Activated CD8-positive, alpha-beta memory T cell treated with anti-CD3 and anti-CD28 coated beads for 1 hour (primary cell): ENCODE measurements around the gene SACM1L.
A peak's percentile ranks its signal among the peaks of the same experiment; 100 is the strongest.

Experiments
- DNase-seq, 2 donors: peaks; one replicate each; pipeline ENCODE4 v3.0.0-alpha.2; 2020; ENCODE audit warnings: low read depth in 1 of 2; ENCODE audit errors: extremely low read depth in 1 of 2

SACM1L gene

GRCh38 chr3:45688882-45689786, at the start of gene SACM1L:
Gene SACM1L (plus strand): TSS chr3:45689396. CDS start chr3:45689466, 70 bp downstream.
- DNase-seq = peak; percentile 87

GRCh38 chr3:45640091-45640507, 49.1 kb upstream of the SACM1L start:
- DNase-seq = no peak

- no peak for DNase-seq
Measured at GRCh38 chr3:45640724-45641361, 48.4 kb upstream of the SACM1L start.

- no peak for DNase-seq
Measured at GRCh38 chr3:45641756-45642155, 47.4 kb upstream of the SACM1L start.

GRCh38 chr3:45642731-45643152, 46.5 kb upstream of the SACM1L start:
- DNase-seq = no peak

DNA sequence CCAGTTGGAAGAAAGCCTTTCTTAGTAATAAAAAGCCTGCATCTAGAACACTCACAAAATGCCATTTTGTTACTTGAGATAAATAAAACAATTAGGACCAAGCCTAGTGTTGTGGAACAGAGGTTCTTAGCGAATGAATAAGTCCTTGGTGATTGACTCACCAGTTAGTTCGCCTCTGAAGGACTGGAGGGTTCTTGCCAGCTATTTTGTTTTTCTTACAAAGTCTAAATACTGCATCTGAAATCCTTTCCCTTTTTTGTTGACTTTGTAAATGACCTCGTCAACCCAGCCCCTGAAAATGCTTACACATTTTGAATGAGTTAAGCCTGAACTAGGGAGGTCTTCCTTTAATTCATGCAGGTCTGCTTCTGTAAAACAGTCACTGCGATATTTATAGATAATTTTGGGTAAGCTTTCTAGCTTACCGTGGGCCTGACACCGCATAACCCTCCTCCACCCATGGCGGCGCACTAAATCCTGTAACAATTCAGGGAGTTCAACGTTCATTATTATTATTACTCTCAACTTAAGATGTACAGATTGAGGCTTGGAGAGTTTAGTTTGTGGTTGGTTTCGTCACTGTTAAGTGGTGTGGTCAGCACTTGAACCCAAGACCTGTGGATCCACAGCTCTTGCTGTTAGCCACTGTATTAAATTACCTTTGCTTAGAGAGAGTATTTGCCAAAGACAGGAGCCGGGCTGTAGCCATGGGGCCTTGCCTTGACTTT, 45.0 kb upstream of the SACM1L start:
- DNase-seq = no peak

GRCh38 chr3:45644791-45645201, 44.4 kb upstream of the SACM1L start:
- DNase-seq = no peak

DNA sequence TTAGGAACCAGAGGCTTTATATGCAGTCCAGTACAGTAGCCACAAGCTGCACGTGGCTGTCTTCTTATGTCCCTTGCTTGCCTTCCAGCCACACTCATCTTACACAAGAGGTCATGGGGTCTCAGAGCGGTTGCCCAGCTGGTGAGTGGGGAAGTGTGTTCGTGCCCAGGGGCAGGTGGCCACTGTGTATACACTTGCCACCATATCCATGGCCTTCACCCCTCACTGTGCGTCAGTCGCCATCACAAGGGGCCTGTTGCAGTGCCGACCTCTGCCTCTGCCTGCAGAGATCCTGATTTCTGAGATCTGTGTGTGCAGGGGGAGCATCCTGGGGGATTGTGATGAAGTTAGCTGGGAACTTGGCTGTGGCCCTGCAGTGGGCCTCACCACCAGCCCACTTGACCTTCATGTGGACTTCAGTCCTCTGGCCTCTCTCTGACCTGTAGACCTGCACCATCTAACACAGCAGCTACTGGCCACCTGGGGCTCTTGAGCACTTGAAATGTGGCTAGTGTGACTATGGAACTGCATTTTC, 43.1 kb upstream of the SACM1L start:
- no peak for DNase-seq

- DNase-seq = no peak
Measured at GRCh38 chr3:45647148-45647619, 42.0 kb upstream of the SACM1L start.

DNA sequence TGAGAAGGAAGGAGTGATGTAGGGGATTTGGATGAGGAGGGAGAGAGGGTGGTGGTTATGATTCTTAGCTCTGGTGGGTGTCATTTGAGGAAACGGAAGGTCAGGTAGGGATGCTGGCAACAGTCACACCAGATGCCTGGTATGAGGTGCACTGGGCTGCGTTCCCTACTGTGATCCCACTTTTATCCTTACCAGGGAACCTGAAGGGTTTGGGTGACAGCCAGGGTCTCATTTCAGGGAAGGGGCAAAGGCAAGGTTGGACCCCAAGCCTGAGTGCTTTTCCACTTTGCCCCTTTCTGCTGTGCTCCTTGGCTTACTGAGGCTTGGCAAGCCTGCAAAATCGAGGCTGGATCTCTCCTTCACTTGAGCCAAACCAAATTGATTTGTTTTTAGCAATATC, 36.0 kb upstream of the SACM1L start:
- DNase-seq = no peak

DNA sequence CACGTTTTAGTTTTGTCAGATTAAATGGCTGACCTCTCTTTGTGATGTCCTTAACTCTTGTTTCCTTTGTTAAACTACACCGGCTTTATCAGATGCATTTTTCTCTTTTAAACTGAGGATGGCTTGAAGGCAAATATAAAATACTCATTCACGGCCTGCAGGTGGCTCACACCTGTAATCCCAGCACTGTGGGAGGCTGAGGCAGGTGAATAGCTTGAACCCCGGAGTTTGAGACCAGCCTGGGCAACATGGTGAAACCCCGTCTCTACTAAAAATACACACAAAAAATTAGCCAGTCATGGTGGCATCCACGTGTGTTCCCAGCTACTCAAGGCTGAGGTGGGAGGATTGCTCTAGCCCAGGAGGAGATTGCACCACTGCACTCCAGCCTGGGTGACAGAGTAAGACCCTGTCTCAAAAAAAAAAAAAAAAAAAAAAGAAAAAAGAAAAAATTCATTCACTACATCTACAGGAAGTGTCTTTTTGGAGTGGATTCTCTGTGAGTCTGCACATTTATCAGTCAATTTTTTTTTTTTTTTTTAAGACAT, 34.7 kb upstream of the SACM1L start:
- DNase-seq = no peak

DNA sequence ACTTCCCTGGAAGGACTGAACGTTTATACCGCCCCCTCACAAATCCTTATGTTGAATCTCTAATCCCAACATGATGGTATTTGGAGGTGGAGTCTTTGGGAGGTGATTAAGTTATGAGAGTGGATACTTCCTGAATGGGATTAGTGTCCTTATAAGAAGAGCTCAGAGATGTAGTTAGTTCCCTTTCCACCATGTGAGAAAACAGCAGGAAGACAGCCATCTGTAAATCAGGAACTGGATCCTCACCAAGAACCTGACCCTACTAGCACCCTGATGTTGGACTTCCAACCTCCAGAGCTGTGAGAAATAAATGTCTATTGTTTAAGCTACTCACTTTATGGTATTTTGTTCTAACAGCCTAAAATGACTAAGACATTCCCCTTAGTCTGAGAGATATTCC, 33.3 kb upstream of the SACM1L start:
- no peak for DNase-seq

GRCh38 chr3:45656575-45657363, 32.4 kb upstream of the SACM1L start:
- DNase-seq = peak; percentile 65 to 79

DNA sequence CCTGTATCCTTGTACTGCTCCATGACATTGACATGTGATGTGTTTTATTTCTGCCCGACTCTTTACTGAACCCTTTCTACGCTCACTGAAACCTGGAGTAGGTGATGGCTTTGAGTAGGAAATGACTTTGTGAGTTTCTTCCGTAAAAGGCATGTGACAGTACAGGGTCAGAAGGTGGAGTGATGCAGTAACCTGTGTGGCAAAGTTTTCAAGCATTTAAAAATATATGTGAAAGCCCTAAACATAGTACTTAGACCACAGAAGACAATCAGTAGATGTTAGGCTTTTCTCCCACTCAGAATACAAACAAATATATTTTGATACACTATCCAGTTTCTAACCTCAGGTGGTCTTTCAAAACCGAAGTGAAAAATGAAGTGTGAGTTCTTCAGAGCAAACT, 31.3 kb upstream of the SACM1L start:
- DNase-seq = no peak

- DNase-seq = peak in 1 of 2 donors; percentile 15
Measured at GRCh38 chr3:45659661-45660566, 29.3 kb upstream of the SACM1L start.

DNA sequence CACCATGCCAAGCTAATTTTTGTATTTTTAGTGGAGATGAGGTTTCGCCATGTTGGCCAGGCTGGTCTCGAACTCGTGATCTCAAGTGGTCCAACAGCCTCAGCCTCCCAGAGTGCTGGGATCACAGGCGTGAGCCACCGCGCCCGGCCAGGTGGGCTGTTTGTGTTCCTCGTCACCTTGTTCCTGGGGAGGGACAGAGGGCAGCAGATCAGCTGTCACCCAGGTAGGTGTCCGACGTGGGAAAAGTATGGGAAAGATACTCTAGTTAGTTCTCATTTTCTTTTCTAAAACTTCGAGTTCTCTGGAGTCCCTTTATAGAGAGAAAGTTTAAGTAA, 28.7 kb upstream of the SACM1L start:
- no peak for DNase-seq

GRCh38 chr3:45664578-45664977, 24.6 kb upstream of the SACM1L start:
- DNase-seq = peak; percentile 43 to 57

- no peak for DNase-seq
Measured at GRCh38 chr3:45665101-45665572, 24.1 kb upstream of the SACM1L start.
